Skin epidermis (tissue), 12 donors: ENCODE data around the gene UGT2B15.
"Not testable (repeated sequence)": the region's sequence is repeated elsewhere in the genome, so short reads cannot be mapped to it uniquely, and the experiment has no call there.

Experiments used
- H3K27ac ChIP-seq, 21 experiments: fragments of 200-600 bp; sonication (generic) in 11 of 21; one replicate each; pipeline ENCODE4 v1.5.0; 2020; ENCODE audit warnings: mild to moderate bottlenecking in 3 of 21, inconsistent platforms in 2 of 21, moderate library complexity in 2 of 21
- H3K4me3 ChIP-seq, 7 experiments: fragments of 200-600 bp; sonication (generic) in 2 of 7; one replicate each; pipeline ENCODE4 v1.5.0; 2020; ENCODE audit warnings: inconsistent platforms in 2 of 7, mild to moderate bottlenecking in 2 of 7, moderate library complexity in 1 of 7

The UGT2B15 gene

DNA sequence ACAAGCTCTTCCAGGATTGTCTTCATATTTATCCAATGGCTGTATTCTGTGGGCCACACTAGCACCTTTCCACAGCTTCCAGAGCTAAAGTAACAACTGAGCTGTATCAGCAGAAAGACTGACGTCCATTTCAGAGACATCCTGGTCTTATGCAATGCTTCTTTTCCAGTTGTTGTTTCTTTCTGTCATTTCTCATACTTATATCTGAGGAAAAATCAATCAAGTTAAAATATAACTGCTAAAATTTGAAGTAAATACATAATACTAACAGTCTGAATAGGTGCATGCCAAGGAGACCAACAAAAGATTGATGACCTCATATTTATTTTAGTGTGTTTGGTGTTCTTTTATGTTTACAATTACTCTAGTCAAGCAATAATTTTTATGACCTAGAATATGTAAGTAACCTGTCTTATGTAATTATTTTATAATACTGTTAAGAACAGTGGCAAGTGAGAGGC, at the start of gene UGT2B15:
TSS of gene UGT2B15 (minus strand) at position 174 of the 461 bp plus-strand sequence. CDS start at position 140, 34 bp downstream.
- H3K4me3 ChIP-seq, H3K27ac ChIP-seq: not testable (repeated sequence)

DNA sequence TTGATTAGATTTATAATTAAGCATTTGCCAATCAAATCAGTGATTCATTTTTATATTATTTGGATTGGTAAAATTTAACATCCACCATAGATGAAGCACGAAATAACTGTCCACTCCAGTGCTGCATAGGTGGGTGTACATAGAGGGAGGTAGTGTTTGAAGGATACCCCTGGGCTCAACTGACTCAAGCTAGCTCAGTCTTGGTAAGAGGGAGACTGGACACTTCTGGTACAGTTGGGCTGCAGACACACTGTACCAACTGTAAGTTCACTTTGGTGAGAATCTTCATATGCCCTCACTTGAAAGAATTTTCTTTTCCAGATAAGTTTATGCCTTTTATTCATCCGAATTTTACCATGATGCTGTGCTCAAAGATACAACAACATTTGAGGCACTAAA, 48.6 kb upstream of the UGT2B15 start:
- H3K27ac ChIP-seq, result no peak overlapping the region
- H3K4me3 ChIP-seq, result no peak overlapping the region

DNA sequence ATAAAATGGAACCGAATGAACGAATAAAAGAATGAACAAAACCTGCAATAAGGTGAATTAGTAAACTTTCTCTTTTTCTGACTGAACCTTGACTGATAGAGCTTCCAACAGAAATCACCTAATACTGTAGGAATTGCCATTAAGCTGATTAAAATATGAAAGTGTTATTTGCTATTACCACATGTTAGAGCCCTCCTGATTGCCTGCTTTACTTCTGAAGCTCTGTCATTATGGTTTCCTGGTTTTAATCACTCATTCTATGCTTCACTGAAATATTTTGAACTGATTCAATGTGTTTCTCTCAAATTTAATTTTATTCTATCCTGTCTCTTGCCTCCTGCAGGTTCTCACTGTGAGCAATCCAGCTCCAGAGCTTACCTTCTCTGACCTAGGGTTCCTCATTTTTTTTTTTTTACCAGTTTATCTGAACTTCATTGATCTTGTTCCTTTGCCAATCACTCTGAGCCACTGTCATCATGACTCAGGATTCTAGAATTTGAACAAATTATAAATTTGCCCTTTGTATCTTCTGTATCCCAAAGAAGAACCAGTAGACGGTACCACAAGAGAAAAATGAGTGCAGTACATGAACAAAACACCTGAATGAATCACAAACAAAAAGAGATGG, 48.1 kb upstream of the UGT2B15 start:
- Histone ChIP-seq H3K27ac (no peak overlapping the region), H3K4me3 (no peak overlapping the region)

DNA sequence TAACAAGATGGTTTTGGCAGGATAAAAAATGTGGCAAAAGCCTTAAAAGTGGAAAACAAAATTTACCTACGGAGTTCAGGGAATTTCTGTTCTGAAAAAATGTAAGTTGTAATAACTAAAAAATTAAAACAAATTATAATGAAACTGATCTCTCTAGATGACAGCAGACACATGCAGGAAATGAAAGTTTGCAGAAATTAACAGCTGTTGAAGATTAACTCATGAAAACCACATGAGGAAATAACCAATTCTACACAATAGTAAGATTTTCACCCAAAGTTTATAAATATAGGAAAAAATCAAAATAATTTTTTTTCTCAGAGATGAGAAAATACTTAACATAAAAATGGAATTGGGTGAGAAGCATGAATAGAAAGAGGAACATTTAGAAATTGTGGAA, 47.5 kb upstream of the UGT2B15 start:
- no peak overlapping the region for H3K27ac ChIP-seq

DNA sequence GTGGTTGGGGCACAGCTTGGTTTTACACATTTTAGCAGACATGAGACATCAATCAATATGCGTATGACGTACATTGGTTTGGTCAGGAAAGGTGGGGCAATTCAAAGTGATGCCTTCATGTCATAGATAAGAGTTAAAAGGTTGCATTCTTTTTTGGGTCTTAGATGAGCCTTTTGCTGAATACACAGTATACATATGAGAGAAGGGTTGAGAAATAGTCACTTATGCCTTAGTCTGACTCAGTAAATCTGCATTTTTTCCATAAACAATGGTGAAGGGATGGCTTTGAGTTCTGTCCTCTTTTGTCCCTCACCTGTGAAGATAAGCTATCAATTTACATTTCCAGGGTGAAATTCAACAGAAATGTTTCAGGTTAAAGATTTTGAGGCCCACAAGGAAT, 43.9 kb upstream of the UGT2B15 start:
- Histone ChIP-seq H3K4me3 (no peak overlapping the region), H3K27ac (no peak overlapping the region)

More for the DNA sequence above, 47.5 kb upstream of the UGT2B15 start:
- H3K4me3 ChIP-seq, result no peak overlapping the region

DNA sequence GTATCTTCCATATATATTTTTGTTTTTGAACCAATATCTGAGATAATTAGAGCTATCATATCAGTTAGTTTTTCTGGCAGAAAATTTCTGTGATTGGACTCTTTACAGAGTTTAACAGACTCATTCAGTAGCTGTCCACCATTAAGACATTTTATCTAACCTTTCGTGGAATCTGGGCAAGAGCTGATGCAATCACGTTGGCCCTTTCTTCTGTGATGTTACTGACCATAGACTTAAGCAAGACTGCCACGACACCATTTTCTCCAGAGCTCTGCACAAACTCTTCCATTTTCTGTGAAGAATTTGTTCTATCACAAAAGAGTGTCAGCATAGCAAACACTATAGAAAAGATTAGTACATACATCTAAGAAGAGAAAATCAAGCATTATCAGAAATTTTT, 41.8 kb upstream of the UGT2B15 start:
- Histone ChIP-seq H3K27ac (no peak overlapping the region), H3K4me3 (no peak overlapping the region)

DNA sequence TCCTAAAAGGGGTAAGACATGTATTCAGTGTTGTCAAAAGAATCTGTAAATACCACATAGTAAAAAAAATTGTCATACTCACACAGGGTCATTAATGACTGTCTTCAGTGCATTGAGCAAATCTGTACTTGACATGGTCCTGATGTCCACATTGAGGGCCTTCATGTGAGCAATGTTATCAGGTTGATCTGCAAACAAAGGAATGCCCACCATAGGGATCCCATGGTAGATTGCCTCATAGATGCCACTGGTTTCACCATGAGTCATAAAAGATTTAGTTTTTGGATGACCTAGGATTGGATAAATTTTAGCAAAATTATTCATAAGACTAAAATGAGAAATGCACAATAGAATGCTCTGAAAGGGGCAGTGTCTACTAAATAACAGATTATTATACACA, 38.1 kb upstream of the UGT2B15 start:
- H3K4me3 ChIP-seq, result no peak overlapping the region
- no peak overlapping the region for H3K27ac ChIP-seq

DNA sequence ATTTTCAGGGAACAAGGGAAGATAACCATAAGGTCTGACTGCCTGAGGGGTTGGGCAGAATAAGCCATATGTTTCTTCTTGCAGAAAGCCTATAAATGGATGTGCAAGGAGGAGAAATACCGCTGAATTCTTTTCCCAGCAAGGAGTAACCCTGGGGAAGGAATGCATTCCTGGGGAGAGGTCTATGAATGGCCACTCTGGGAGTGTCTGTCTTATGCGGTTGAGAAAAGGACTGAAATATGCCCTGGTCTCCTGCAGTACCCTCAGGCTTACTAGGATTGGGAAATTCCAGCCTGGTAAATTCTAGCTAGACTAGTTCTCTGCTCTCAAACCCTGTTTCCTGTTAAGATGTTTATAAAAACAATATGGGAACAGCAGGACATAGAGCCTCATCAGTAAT, 32.7 kb upstream of the UGT2B15 start:
- not testable (repeated sequence) for H3K27ac ChIP-seq, H3K4me3 ChIP-seq

DNA sequence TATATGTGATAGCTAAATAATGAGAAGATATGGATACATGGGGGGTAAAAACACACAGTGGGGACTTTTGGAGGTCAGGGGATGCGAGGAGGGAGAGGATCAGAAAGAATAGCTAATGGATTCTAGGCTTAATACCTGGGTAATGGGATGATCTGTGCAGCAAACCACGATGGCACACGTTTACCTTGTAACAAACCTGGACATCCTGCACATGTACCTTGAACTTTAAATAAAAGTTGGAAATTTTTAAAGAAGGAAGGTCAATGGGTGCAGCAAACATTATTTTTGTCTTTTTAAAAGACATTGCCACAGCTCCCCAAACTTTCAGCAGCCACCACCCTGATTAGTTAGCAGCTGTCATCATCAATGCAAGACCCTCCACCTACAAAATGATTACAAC, 29.7 kb upstream of the UGT2B15 start:
- no peak overlapping the region for H3K4me3 ChIP-seq
- H3K27ac ChIP-seq, result no peak overlapping the region

DNA sequence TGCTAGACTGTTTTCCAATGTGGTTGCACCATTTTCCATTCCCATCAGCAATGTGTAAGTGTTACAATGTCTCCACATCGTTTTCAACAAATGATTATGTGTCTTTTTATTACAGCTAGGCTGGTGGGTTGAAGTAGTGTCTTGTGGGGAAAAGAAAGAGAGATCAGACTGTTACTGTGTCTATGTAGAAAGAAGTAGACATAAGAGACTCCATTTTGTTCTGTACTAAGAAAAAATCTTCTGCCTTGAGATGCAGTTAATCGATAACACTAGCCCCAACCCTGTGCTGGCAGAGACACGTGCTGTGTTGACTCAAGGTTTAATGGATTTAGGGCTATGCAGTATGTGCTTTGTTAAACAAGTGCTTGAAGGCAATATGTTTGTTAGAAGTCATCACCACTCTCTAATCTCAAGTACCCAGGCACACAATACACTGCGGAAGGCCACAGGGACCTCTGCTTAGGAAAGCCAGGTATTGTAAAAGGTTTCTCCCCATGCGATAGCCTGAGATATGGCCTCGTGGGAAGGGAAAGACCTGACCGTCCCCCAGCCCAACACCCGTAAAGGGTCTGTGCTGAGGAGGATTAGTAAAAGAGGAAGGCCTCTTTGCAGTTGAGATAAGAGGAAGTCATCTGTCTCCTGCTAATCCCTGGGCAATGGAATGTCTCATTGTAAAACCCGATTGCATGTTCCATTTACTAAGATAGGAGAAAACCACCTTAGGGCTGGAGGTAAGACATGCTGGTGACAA, 23.0 kb upstream of the UGT2B15 start:
- Histone ChIP-seq H3K4me3 (no peak overlapping the region), H3K27ac (no peak overlapping the region)

DNA sequence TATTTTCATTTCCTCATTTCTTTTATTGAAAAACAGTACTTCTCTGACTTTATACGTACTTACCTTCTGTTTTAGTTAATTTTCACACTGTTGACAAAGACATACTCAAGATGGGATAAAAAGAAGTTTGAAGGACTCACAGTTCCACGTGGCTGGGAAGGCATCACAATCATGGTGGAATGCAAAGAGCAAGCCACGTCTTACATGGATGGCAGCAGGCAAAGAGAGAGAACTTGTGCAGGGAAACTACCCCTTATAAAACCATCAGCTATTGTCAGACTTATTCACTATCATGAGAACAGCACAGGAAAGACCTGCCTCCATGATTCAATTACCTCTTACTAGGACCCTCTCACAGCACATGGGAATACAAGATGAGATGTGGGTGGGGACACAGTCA, 20.7 kb upstream of the UGT2B15 start:
- no peak overlapping the region for H3K4me3 ChIP-seq

DNA sequence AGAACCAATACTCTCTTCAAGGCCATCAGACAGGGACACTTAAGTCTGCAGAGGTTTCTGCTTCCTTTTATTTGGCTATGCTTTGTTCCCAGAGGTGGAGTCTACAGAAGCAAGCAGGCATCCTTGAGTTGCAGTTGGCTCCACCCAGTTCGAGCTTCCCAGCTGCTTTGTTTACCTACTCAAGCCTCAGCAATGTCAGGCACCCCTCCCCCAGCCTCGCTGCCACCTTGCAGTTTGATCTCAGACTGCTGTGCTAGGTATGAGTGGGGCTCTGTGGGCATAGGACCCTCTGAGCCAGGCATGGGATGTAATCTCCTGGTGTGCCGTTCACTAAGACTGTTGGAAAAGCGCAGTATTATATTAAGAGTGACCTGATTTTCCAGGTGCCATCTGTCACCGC, 12.6 kb upstream of the UGT2B15 start:
- H3K27ac ChIP-seq, result no peak overlapping the region
- H3K4me3 ChIP-seq, result no peak overlapping the region

More for the DNA sequence above, 20.7 kb upstream of the UGT2B15 start:
- no peak overlapping the region for H3K27ac ChIP-seq

DNA sequence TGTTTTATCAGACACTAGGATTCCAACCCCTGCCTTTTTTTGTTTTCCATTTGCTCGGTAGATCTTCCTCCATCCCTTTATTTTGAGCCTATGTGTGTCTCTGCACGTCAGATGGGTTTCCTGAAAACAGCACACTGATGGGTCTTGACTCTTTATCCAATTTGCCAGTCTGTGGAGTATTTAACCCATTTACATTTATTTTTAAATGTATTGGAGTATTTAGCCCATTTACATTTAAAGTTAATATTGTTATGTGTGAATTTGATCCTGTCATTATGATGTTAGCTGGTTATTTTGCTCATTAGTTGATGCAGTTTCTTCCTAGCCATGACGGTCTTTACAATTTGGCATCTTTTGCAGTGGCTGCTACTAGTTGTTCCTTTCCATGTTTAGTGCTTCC, 10.8 kb upstream of the UGT2B15 start:
- H3K4me3 ChIP-seq, H3K27ac ChIP-seq: not testable (repeated sequence)

DNA sequence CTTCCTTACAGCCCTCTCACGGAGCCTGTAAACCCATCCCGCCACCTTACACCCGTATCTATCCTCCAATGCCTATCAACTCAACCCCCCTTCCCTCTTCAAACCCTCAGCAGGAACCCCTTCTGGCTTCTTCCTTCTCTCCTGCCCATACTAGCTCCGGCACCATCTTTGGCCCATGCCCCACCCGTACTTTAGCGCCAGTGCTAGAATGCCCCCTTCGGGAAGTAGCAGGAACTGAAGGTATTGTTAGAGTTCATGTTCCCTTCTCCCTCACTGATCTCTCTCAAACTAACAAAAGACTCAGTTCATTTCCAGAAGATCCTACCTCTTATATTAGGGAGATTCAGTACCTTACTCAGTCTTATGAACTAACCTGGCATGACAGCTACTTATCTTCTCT, 2.7 kb upstream of the UGT2B15 start:
- Histone ChIP-seq H3K27ac (no peak overlapping the region), H3K4me3 (no peak overlapping the region)

DNA sequence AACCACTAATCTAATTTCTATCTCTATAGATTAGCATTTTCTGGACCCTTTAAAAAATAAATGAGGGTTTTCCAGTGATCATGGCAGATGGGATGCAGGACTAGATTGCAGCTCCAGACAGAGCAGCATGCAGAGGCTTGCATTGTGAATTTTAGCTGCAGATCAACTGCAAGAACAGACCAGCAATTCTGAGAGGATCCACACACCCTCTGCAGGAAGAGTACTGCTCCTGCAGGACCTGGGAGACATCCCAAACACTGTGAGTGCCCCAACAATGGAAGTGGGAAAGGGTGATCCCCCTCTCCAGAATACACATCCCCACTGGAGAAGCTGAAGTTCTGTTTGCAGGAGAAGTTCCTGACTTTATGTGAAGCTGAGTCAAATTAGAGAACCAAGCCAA, 765 bp upstream of the UGT2B15 start:
- not testable (repeated sequence) for H3K27ac ChIP-seq, H3K4me3 ChIP-seq

DNA sequence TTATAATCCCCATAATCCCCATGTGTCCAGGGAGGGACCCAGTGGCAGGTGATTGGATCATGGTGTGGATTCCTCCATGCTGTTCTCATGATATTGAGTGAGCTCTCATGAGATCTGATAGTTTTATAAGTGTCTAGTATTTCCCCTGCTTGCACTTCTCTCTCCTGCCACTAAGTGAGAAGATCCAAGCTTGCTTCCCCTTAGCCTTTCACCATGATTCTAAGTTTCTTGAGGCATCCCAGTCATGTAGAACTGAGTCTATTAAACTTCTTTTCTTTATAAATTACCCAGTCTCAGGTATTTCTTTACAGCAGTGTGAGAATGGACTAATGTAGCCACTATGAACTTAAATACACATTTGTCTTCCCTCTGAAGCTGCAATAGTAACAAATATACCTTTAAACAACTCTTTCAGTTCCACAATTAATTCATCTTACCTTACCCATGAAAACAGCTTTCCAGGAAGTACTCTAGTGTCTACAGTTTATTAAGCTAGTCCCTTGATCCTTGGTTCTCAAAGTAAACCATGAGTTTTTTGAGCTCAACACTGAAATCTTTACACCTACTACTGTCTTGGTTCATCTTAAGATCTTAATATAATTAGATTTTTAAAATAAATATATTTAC, 1.8 kb downstream of the UGT2B15 start:
- H3K27ac ChIP-seq, H3K4me3 ChIP-seq: not testable (repeated sequence)

DNA sequence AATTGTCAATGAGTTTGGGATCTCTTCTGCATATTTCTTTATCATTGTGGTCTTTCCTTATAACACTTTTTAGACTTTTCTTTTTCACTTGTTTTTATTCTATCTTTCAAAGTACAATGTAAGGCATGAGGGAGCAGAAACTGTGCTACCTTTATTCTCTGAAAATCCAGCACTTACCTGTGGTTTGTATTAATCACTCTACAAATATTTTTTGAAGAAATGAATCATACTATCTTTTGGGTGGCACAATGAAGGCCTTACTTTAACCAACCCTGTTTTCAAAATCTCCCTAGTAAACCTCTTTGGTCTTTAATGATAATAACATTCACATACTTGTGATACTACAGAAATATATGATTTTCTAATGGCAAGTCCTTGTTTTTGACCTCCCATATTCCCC, 2.9 kb downstream of the UGT2B15 start:
- H3K4me3 ChIP-seq, result not testable (repeated sequence)

DNA sequence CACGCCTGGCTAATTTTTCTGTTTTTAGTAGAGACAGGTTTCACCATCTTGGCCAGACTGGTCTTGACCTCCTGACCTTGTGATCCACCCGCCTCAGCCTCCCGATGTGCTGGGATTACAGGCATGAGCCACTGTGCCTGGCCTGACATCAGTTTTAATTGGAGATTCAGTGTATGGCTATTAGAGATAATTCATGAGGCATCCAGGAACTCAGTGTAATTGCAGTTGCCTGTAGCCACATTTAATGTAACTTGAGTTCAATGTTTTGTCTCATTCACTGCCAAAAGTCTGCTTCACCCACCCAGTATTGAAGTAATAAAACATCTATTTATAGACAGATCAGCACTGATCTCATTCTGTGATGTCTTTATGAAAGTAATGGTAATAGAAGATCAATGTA, 5.7 kb downstream of the UGT2B15 start:
- not testable (repeated sequence) for H3K4me3 ChIP-seq, H3K27ac ChIP-seq

More for the DNA sequence above, 2.9 kb downstream of the UGT2B15 start:
- H3K27ac ChIP-seq, result not testable (repeated sequence)

DNA sequence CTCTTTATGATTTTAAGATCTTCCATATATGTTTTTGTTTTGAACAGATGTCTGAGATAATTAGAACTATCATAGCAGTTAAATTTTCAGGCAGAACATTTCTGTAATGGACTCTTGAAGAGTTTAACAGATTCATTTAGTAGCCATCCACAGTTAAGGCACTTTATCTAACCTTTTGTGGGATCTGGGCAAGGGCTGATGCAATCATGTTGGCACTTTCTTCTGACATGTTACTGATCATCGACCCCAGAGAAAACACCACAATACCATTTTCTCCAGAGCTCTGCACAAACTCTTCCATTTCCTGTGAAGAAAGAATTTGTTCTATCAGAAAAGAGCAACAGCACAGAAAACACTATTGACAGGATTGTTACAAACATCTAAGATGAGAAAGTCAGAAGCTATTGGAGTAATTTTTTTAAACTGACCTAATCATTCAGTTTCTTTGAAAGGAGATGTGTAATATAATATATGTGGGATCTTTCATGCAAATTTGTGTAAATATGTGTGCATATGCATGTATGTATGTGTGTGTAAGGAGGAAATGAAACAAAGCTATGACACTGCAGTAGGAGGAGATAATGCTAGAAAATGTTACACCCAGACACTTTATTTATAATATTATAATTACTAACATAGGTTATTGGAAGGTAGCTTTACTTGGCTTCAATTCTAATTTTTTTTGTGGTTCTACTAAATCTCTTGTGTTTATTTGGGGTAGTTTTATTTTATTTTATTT, 7.4 kb downstream of the UGT2B15 start:
- H3K27ac ChIP-seq, H3K4me3 ChIP-seq: not testable (repeated sequence)

DNA sequence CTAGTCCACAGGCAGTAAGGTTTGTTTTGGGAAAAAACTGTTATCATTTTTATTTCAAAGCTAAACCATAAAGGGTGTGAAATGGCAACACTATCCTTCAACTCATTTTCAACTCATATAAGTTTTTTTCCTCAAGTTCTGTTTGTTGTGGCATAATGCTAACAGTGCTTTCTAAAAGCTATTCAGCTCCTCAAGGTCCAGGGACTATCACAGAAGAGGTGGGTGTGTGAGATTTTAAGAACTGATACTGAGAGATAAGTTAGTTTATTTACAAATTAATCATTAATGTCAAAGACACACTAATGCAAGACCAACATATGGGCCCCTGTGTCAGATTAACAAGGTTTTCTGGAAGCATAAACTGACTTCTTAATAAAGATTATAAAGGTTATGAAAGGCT, 11.8 kb downstream of the UGT2B15 start:
- H3K4me3 ChIP-seq, result no peak overlapping the region
- H3K27ac ChIP-seq, result no peak overlapping the region
